Coronary artery (tissue), 2 donors: ENCODE results near the gene PHB1.

ENCODE experiments used
- DNase-seq: peaks from one replicate; pipeline ENCODE4 v3.0.0-alpha.2; 2017; ENCODE audit warnings: low spot score
- H3K27ac ChIP-seq, 2 donors: fragments of 200-600 bp; sonication (generic); one replicate each; pipeline ENCODE4 v1.5.1; 2016 to 2019
- H3K4me3 ChIP-seq: fragments of 200-600 bp; sonication (generic); 2 replicates; pipeline ENCODE4 v1.5.1; 2016; ENCODE audit warnings: mild to moderate bottlenecking, moderate library complexity
- CTCF ChIP-seq: fragments of 200-600 bp; sonication (generic); IDR thresholded peaks from one replicate; pipeline ENCODE4 v1.5.1; 2019; ENCODE audit warnings: antibody characterized with exemption

PHB1 gene

GRCh38 chr17:49447628-49448302 lies 33.1 kb upstream of the PHB1 start:
- no peak for TF ChIP-seq CTCF
- DNase-seq, result no peak
- no peak overlapping the region for H3K27ac ChIP-seq
- no peak overlapping the region for H3K4me3 ChIP-seq

- no peak for DNase-seq
- Histone ChIP-seq H3K27ac (no peak overlapping the region), H3K4me3 (no peak overlapping the region)
- TF ChIP-seq CTCF, result no peak
These were observed 30.9 kb upstream of the PHB1 start for GRCh38 chr17:49445591-49445990.

GRCh38 chr17:49444384-49444783 lies 29.7 kb upstream of the PHB1 start:
- TF ChIP-seq CTCF, result no peak
- no peak overlapping the region for H3K27ac ChIP-seq
- no peak overlapping the region for H3K4me3 ChIP-seq
- no peak for DNase-seq

- no peak for TF ChIP-seq CTCF
- no peak for DNase-seq
These were observed 29.2 kb upstream of the PHB1 start for GRCh38 chr17:49443862-49444261.

GRCh38 chr17:49442041-49442440 lies 27.4 kb upstream of the PHB1 start:
- H3K27ac ChIP-seq, result no peak overlapping the region
- no peak for TF ChIP-seq CTCF
- no peak overlapping the region for H3K4me3 ChIP-seq
- no peak for DNase-seq

More at GRCh38 chr17:49443862-49444261, 29.2 kb upstream of the PHB1 start:
- H3K4me3 ChIP-seq, result no peak overlapping the region
- H3K27ac ChIP-seq, result no peak overlapping the region

- no peak for TF ChIP-seq CTCF
- H3K4me3 ChIP-seq, result no peak overlapping the region
- H3K27ac ChIP-seq, result no peak overlapping the region
- DNase-seq, result no peak
These were observed 26.9 kb upstream of the PHB1 start for GRCh38 chr17:49441578-49441977.

GRCh38 chr17:49440581-49440980 lies 25.9 kb upstream of the PHB1 start:
- Histone ChIP-seq H3K4me3 (no peak overlapping the region), H3K27ac (no peak overlapping the region)
- peak; percentile 64 for DNase-seq
- TF ChIP-seq CTCF, result no peak
